WTC11 (cell line): Measurements from ENCODE around the gene PTCH1. TPM values are rescaled to one million over a fixed set of nuclear protein-coding genes. Genes with fewer than 3 reads are reported as not detected.

Source experiments
- ATAC-seq: fragments of 200-7000 bp; cut with Tn5 transposase; 2 replicates; pipeline ENCODE4 v1.10.0; 2021; ENCODE audit warnings: mild to moderate bottlenecking, moderate library complexity
- CTCF ChIA-PET: fragments of 300-600 bp; sonication (Branson Sonifier 250); formaldehyde crosslinking; loops from one replicate; lab custom pipeline; 2021; ENCODE audit warnings: antibody characterized with exemption; lab: Charles Lee
- POLR2A ChIA-PET: fragments of 350-600 bp; sonication (Branson Sonifier 250); formaldehyde crosslinking; loops from one replicate; lab custom pipeline; 2021; ENCODE audit warnings: antibody characterized with exemption; lab: Charles Lee
- DNase-seq: peaks from one replicate; pipeline ENCODE4 v3.0.0; 2021; ENCODE audit warnings: low spot score
- H3K27ac Mint-ChIP-seq: 2 replicates; pipeline ENCODE4 v1.8.0; 2021; ENCODE audit warnings: mixed read lengths
- H3K27me3 Mint-ChIP-seq: 2 replicates; pipeline ENCODE4 v1.8.0; 2021; ENCODE audit warnings: low read depth, mild to moderate bottlenecking, moderate library complexity, mixed read lengths
- H3K36me3 Mint-ChIP-seq: 2 replicates; pipeline ENCODE4 v1.8.0; 2021; ENCODE audit warnings: mixed read lengths
- H3K4me1 Mint-ChIP-seq: 2 replicates; pipeline ENCODE4 v1.8.0; 2022; ENCODE audit warnings: mixed read lengths
- H3K4me3 Mint-ChIP-seq: 2 replicates; pipeline ENCODE4 v1.8.0; 2021; ENCODE audit warnings: mild to moderate bottlenecking, moderate library complexity, mixed read lengths
- H3K9me3 Mint-ChIP-seq: 2 replicates; pipeline ENCODE4 v1.8.0; 2021; ENCODE audit warnings: mixed read lengths
- ATF2 ChIP-seq: sonication (generic); formaldehyde crosslinking; IDR thresholded peaks from 2 replicates; pipeline ENCODE4 v1.8.1; 2022; ENCODE audit warnings: low read depth, missing genetic modification reagents, borderline replicate concordance
- ATF6 ChIP-seq: sonication (generic); formaldehyde crosslinking; IDR thresholded peaks from 2 replicates; pipeline ENCODE4 v1.8.1; 2023; ENCODE audit warnings: mild to moderate bottlenecking, missing genetic modification reagents
- E2F4 ChIP-seq: sonication (generic); formaldehyde crosslinking; IDR thresholded peaks from 2 replicates; pipeline ENCODE4 v1.8.1; 2022; ENCODE audit warnings: low read depth, mild to moderate bottlenecking, moderate library complexity, missing genetic modification reagents, borderline replicate concordance
- EMX1 ChIP-seq: fragments of 250-450 bp; sonication (Bioruptor Pico); IDR thresholded peaks from 2 replicates; pipeline ENCODE4 v1.8.0; 2021; ENCODE audit warnings: mild to moderate bottlenecking
- FOXJ3 ChIP-seq: sonication (generic); formaldehyde crosslinking; IDR thresholded peaks from 2 replicates; pipeline ENCODE4 v1.9.0; 2021; ENCODE audit warnings: missing genetic modification reagents, mild to moderate bottlenecking, borderline replicate concordance
- GRHL2 ChIP-seq: fragments of 250-450 bp; sonication (Bioruptor Pico); IDR thresholded peaks from 2 replicates; pipeline ENCODE4 v1.8.0; 2022; ENCODE audit warnings: mild to moderate bottlenecking, moderate library complexity; ENCODE audit not compliant: insufficient replicate concordance, severe bottlenecking
- JAZF1 ChIP-seq: fragments of 250-450 bp; sonication (Bioruptor Pico); IDR thresholded peaks from 2 replicates; pipeline ENCODE4 v1.9.0; 2021; ENCODE audit warnings: moderate library complexity, mild to moderate bottlenecking, inconsistent platforms
- NFE2L1 ChIP-seq: sonication (generic); formaldehyde crosslinking; IDR thresholded peaks from 2 replicates; pipeline ENCODE4 v1.8.1; 2023; ENCODE audit warnings: missing genetic modification reagents
- NR1H2 ChIP-seq: sonication (generic); formaldehyde crosslinking; IDR thresholded peaks from 2 replicates; pipeline ENCODE4 v1.9.0; 2021; ENCODE audit warnings: mild to moderate bottlenecking, moderate library complexity, missing genetic modification reagents
- NR2C2 ChIP-seq: sonication (generic); formaldehyde crosslinking; IDR thresholded peaks from 2 replicates; pipeline ENCODE4 v1.8.0; 2022; ENCODE audit warnings: mild to moderate bottlenecking, missing genetic modification reagents
- TCF7 ChIP-seq: sonication (generic); formaldehyde crosslinking; IDR thresholded peaks from 2 replicates; pipeline ENCODE4 v1.8.0; 2022; ENCODE audit warnings: mild to moderate bottlenecking, low read depth, missing genetic modification reagents, moderate library complexity
- TEAD1 ChIP-seq: sonication (generic); formaldehyde crosslinking; IDR thresholded peaks from 2 replicates; pipeline ENCODE4 v1.8.0; 2022; ENCODE audit warnings: mild to moderate bottlenecking, missing genetic modification reagents
- TP53 ChIP-seq: sonication (generic); formaldehyde crosslinking; IDR thresholded peaks from 2 replicates; pipeline ENCODE4 v1.8.1; 2023; ENCODE audit warnings: mild to moderate bottlenecking, missing genetic modification reagents
- ZBTB21 ChIP-seq: sonication (generic); formaldehyde crosslinking; IDR thresholded peaks from 2 replicates; pipeline ENCODE4 v1.8.1; 2023; ENCODE audit warnings: mild to moderate bottlenecking, missing genetic modification reagents, borderline replicate concordance
- ZNF219 ChIP-seq: sonication (generic); formaldehyde crosslinking; IDR thresholded peaks from 2 replicates; pipeline ENCODE4 v1.8.0; 2023; ENCODE audit warnings: missing genetic modification reagents, mild to moderate bottlenecking, borderline replicate concordance
- total RNA-seq: library from RNA; stranded (reverse); gene quantifications from 3 replicates; pipeline ENCODE4 v1.2.3, GENCODE V29; 2021
- TF ChIP-seq, protein P1 (sequence below): sonication (generic); formaldehyde crosslinking; IDR thresholded peaks from 2 replicates; pipeline ENCODE4 v1.8.0; 2022; ENCODE audit warnings: missing genetic modification reagents
- TF ChIP-seq, protein P2 (sequence below): fragments of 250-450 bp; sonication (Bioruptor Pico); IDR thresholded peaks from 2 replicates; pipeline ENCODE4 v1.9.0; 2021; ENCODE audit warnings: mild to moderate bottlenecking, borderline replicate concordance
- TF ChIP-seq, protein P3 (sequence below): sonication (generic); formaldehyde crosslinking; IDR thresholded peaks from 2 replicates; pipeline ENCODE4 v1.8.0; 2022; ENCODE audit warnings: mild to moderate bottlenecking, missing genetic modification reagents

The PTCH1 gene
- total RNA-seq, 1 experiment from 2014 or later, result 38.0 TPM

- Mint-ChIP-seq H3K36me3 (peaks cover 12% of the 10 kb centered on the region), H3K27ac (no peak overlapping the region), H3K4me3 (no peak overlapping the region), H3K9me3 (no peaks in the 10 kb centered on the region), H3K4me1 (no peaks in the 10 kb centered on the region), H3K27me3 (no peaks in the 10 kb centered on the region)
- DNase-seq, result no peak
- CTCF ChIA-PET, result no interaction called here
- TF ChIP-seq, protein P1, sequence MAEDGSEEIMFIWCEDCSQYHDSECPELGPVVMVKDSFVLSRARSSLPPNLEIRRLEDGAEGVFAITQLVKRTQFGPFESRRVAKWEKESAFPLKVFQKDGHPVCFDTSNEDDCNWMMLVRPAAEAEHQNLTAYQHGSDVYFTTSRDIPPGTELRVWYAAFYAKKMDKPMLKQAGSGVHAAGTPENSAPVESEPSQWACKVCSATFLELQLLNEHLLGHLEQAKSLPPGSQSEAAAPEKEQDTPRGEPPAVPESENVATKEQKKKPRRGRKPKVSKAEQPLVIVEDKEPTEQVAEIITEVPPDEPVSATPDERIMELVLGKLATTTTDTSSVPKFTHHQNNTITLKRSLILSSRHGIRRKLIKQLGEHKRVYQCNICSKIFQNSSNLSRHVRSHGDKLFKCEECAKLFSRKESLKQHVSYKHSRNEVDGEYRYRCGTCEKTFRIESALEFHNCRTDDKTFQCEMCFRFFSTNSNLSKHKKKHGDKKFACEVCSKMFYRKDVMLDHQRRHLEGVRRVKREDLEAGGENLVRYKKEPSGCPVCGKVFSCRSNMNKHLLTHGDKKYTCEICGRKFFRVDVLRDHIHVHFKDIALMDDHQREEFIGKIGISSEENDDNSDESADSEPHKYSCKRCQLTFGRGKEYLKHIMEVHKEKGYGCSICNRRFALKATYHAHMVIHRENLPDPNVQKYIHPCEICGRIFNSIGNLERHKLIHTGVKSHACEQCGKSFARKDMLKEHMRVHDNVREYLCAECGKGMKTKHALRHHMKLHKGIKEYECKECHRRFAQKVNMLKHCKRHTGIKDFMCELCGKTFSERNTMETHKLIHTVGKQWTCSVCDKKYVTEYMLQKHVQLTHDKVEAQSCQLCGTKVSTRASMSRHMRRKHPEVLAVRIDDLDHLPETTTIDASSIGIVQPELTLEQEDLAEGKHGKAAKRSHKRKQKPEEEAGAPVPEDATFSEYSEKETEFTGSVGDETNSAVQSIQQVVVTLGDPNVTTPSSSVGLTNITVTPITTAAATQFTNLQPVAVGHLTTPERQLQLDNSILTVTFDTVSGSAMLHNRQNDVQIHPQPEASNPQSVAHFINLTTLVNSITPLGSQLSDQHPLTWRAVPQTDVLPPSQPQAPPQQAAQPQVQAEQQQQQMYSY (CRISPR knock-in tag), result no peak
- no peak for TF ChIP-seq NR1H2
- TF ChIP-seq TCF7, result no peak
- TF ChIP-seq TP53 (CRISPR knock-in tag), result no peak
- TF ChIP-seq ATF6 (CRISPR knock-in tag), result no peak
- TF ChIP-seq ZNF219 (CRISPR knock-in tag), result no peak
- TF ChIP-seq, protein P2, sequence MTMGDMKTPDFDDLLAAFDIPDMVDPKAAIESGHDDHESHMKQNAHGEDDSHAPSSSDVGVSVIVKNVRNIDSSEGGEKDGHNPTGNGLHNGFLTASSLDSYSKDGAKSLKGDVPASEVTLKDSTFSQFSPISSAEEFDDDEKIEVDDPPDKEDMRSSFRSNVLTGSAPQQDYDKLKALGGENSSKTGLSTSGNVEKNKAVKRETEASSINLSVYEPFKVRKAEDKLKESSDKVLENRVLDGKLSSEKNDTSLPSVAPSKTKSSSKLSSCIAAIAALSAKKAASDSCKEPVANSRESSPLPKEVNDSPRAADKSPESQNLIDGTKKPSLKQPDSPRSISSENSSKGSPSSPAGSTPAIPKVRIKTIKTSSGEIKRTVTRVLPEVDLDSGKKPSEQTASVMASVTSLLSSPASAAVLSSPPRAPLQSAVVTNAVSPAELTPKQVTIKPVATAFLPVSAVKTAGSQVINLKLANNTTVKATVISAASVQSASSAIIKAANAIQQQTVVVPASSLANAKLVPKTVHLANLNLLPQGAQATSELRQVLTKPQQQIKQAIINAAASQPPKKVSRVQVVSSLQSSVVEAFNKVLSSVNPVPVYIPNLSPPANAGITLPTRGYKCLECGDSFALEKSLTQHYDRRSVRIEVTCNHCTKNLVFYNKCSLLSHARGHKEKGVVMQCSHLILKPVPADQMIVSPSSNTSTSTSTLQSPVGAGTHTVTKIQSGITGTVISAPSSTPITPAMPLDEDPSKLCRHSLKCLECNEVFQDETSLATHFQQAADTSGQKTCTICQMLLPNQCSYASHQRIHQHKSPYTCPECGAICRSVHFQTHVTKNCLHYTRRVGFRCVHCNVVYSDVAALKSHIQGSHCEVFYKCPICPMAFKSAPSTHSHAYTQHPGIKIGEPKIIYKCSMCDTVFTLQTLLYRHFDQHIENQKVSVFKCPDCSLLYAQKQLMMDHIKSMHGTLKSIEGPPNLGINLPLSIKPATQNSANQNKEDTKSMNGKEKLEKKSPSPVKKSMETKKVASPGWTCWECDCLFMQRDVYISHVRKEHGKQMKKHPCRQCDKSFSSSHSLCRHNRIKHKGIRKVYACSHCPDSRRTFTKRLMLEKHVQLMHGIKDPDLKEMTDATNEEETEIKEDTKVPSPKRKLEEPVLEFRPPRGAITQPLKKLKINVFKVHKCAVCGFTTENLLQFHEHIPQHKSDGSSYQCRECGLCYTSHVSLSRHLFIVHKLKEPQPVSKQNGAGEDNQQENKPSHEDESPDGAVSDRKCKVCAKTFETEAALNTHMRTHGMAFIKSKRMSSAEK (CRISPR knock-in tag), result no peak
- TF ChIP-seq ZBTB21 (CRISPR knock-in tag), result no peak
- POLR2A ChIA-PET, result no interaction called here
- no peak for ATAC-seq
Measured at GRCh38 chr9:95441081-95441480, 75.7 kb downstream of the PTCH1 start.

DNA sequence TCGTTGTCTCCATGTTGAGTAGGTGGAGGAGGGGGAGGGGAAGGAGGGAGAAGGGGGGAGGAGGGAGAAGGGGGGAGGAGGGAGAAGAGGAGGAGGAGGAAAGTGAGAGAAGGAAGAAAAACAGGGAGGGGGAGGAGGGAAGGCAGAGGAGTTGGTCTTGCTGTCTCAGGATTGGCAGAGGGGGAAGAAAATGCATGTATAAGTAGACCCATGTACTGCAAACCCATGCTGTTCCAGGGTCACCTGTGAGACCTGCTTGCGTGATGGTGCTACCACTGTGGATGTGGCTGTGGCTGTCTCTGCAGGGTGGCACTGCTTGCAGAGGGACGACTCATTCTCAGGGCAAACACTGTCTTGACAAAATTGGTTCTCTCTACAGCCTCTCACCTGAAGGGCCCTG lies 76.3 kb downstream of the PTCH1 start:
- H3K9me3 Mint-ChIP-seq, result no peaks in the 10 kb centered on the region
- DNase-seq (no peak), ATAC-seq (no peak; the same call in 1 of the 2 replicates)
- no peaks in the 10 kb centered on the region for H3K4me1 Mint-ChIP-seq
- H3K4me3 Mint-ChIP-seq, result no peak overlapping the region
- CTCF ChIA-PET, result no interaction called here
- POLR2A ChIA-PET, result no interaction called here
- H3K36me3 Mint-ChIP-seq, result peaks cover 9% of the 10 kb centered on the region
- no peaks in the 10 kb centered on the region for H3K27me3 Mint-ChIP-seq
- H3K27ac Mint-ChIP-seq, result no peak overlapping the region
- no peak for TF ChIP-seq TCF7
- no peak for TF ChIP-seq E2F4 (CRISPR knock-in tag)
- TF ChIP-seq, protein P3, sequence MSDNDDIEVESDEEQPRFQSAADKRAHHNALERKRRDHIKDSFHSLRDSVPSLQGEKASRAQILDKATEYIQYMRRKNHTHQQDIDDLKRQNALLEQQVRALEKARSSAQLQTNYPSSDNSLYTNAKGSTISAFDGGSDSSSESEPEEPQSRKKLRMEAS, result no peak
- no peak for TF ChIP-seq JAZF1 (CRISPR knock-in tag)
- TF ChIP-seq EMX1 (CRISPR knock-in tag), result no peak
- TF ChIP-seq ATF2 (CRISPR knock-in tag), result no peak
- TF ChIP-seq NR2C2, result no peak
- TF ChIP-seq FOXJ3 (CRISPR knock-in tag), result no peak
- TF ChIP-seq GRHL2 (CRISPR knock-in tag), result no peak
- no peak for TF ChIP-seq TEAD1 (CRISPR knock-in tag)
- TF ChIP-seq NFE2L1 (CRISPR knock-in tag), result no peak
